SK-N-SH (cell line): ENCODE results near the gene KCTD5. TPM values are rescaled to one million over a fixed set of nuclear protein-coding genes. Genes with fewer than 3 reads are reported as not detected.

ENCODE experiments used
- CTCF ChIA-PET: fragments of 300-600, 350-600 bp; formaldehyde crosslinking; extraction: SDS; loops from one replicate; lab custom pipeline; 2021; lab: Yijun Ruan, JAX
- POLR2A ChIA-PET: fragments of 350-600 bp; sonication (Branson Sonifier 250); formaldehyde crosslinking; extraction: SDS; loops from one replicate; lab custom pipeline; 2020; ENCODE audit warnings: antibody characterized with exemption, inconsistent platforms; lab: Yijun Ruan, JAX
- DNase-seq: peaks from one replicate; pipeline ENCODE4 v3.0.0; 2012
- H2AFZ ChIP-seq: fragments of 200-600 bp; sonication (generic); 2 replicates; pipeline ENCODE4 v1.8.1; 2016; ENCODE audit warnings: antibody characterized with exemption, mild to moderate bottlenecking, low read depth
- H3F3A ChIP-seq: fragments of 200-600 bp; sonication (generic); replicated peaks from 2 replicates; pipeline ENCODE3; 2016; ENCODE audit warnings: antibody characterized with exemption, mild to moderate bottlenecking; ENCODE audit not compliant: insufficient read depth
- H3K27ac ChIP-seq, 2 experiments: fragments of 200-500 bp in 1 of 2; fragments of 200-600 bp in 1 of 2; sonication (Bioruptor generic) in 1 of 2; sonication (generic), shearing (Covaris generic) in 1 of 2; 2 replicates each; pipeline versions ENCODE4 v1.5.1 to v1.6.1; 2014 to 2016; ENCODE audit warnings: low read depth in 2 of 2, inconsistent platforms in 1 of 2, low read length in 1 of 2, mild to moderate bottlenecking in 1 of 2, mixed read lengths in 1 of 2
- H3K27me3 ChIP-seq: fragments of 200-600 bp; sonication (generic), shearing (Covaris generic); 2 replicates; pipeline ENCODE4 v1.6.1; 2016; ENCODE audit warnings: mixed run types; ENCODE audit not compliant: insufficient read depth
- H3K36me3 ChIP-seq, 2 experiments: fragments of 200-500 bp in 1 of 2; fragments of 200-600 bp in 1 of 2; sonication (Bioruptor generic) in 1 of 2; sonication (generic) in 1 of 2; replicated peaks in 1 of 2; 2 replicates each; pipeline versions ENCODE3 to v1.5.1; 2014 to 2016; ENCODE audit warnings: low read length in 1 of 2, mild to moderate bottlenecking in 1 of 2; ENCODE audit not compliant: insufficient read depth in 2 of 2, control insufficient read depth in 1 of 2
- H3K4me1 ChIP-seq, 2 experiments: fragments of 200-500 bp in 1 of 2; fragments of 200-600 bp in 1 of 2; sonication (Bioruptor generic) in 1 of 2; sonication (generic), shearing (Covaris generic) in 1 of 2; 2 replicates each; pipeline versions ENCODE4 v1.5.1 to v1.6.1; 2014 to 2016; ENCODE audit warnings: low read depth in 1 of 2, low read length in 1 of 2, mixed run types in 1 of 2; ENCODE audit not compliant: insufficient read depth in 2 of 2, control insufficient read depth in 1 of 2
- H3K4me2 ChIP-seq: fragments of 200-600 bp; sonication (generic), shearing (Covaris generic); 2 replicates; pipeline ENCODE4 v1.6.1; 2017; ENCODE audit warnings: mixed run types
- H3K4me3 ChIP-seq, 2 experiments: fragments of 200-500 bp in 1 of 2; fragments of 200-600 bp in 1 of 2; sonication (Bioruptor generic) in 1 of 2; sonication (generic), shearing (Covaris generic) in 1 of 2; 2 replicates each; pipeline versions ENCODE4 v1.5.1 to v1.8.1; 2014 to 2016; ENCODE audit warnings: low read depth in 2 of 2, inconsistent platforms in 1 of 2, low read length in 1 of 2, mild to moderate bottlenecking in 1 of 2, mixed read lengths in 1 of 2, moderate library complexity in 1 of 2
- H3K79me2 ChIP-seq: fragments of 200-600 bp; sonication (generic); 2 replicates; pipeline ENCODE4 v1.8.1; 2017; ENCODE audit warnings: mild to moderate bottlenecking; ENCODE audit not compliant: insufficient read depth
- H3K9ac ChIP-seq: fragments of 200-600 bp; sonication (generic); 2 replicates; pipeline ENCODE4 v1.6.1; 2017; ENCODE audit warnings: mixed run types
- H3K9me2 ChIP-seq: fragments of 200-600 bp; sonication (generic); 2 replicates; pipeline ENCODE4 v1.6.1; 2017; ENCODE audit warnings: mixed run types
- H3K9me3 ChIP-seq: fragments of 200-600 bp; sonication (generic); 2 replicates; pipeline ENCODE4 v1.6.1; 2017; ENCODE audit warnings: mixed run types, mild to moderate bottlenecking, moderate library complexity
- H4K20me1 ChIP-seq: fragments of 200-600 bp; sonication (generic); 2 replicates; pipeline ENCODE4 v1.6.1; 2017; ENCODE audit warnings: mild to moderate bottlenecking, mixed run types; ENCODE audit not compliant: insufficient read depth
- EP300 ChIP-seq, 2 experiments: IDR thresholded peaks; 2 replicates each; pipeline versions ENCODE4 v1.4.0 to v1.6.1; 2012; ENCODE audit warnings: borderline replicate concordance in 1 of 2, low read depth in 1 of 2, low read length in 1 of 2
- GABPA ChIP-seq: IDR thresholded peaks from 2 replicates; pipeline ENCODE4 v1.4.0; 2012; ENCODE audit warnings: low read depth, mild to moderate bottlenecking
- GATA2 ChIP-seq: sonication (generic); formaldehyde crosslinking; IDR thresholded peaks from 2 replicates; pipeline ENCODE4 v1.5.0; 2020; ENCODE audit warnings: mild to moderate bottlenecking, missing genetic modification reagents
- IRF3 ChIP-seq: fragments of 150-350 bp; IDR thresholded peaks from 2 replicates; pipeline ENCODE4 v1.6.1; 2016; ENCODE audit warnings: mild to moderate bottlenecking, low read depth, low read length
- MAX ChIP-seq: IDR thresholded peaks from 2 replicates; pipeline ENCODE4 v1.4.0; 2012; ENCODE audit warnings: low read depth
- MEF2A ChIP-seq: IDR thresholded peaks from 2 replicates; pipeline ENCODE4 v1.4.0; 2012; ENCODE audit warnings: low read depth, borderline replicate concordance
- NFIC ChIP-seq: IDR thresholded peaks from 2 replicates; pipeline ENCODE4 v1.4.0; 2012; ENCODE audit warnings: borderline replicate concordance
- RAD21 ChIP-seq: IDR thresholded peaks from 2 replicates; pipeline ENCODE4 v1.6.1; 2012; ENCODE audit warnings: mild to moderate bottlenecking, low read length
- RCOR1 ChIP-seq: fragments of 150-350 bp; IDR thresholded peaks from 2 replicates; pipeline ENCODE4 v1.6.1; 2017; ENCODE audit warnings: antibody characterized with exemption, low read length
- RFX5 ChIP-seq: IDR thresholded peaks from 2 replicates; pipeline ENCODE4 v1.6.1; 2012; ENCODE audit warnings: mild to moderate bottlenecking, improper control_type of control experiment, low read length
- SIN3A ChIP-seq: IDR thresholded peaks from 2 replicates; pipeline ENCODE4 v1.6.1; 2012; ENCODE audit warnings: low read depth, mild to moderate bottlenecking, low read length, moderate library complexity, borderline replicate concordance
- SMC3 ChIP-seq: IDR thresholded peaks from 2 replicates; pipeline ENCODE4 v1.6.1; 2012; ENCODE audit warnings: low read depth, low read length, improper control_type of control experiment
- TCF12 ChIP-seq: IDR thresholded peaks from 2 replicates; pipeline ENCODE4 v1.4.0; 2012
- USF1 ChIP-seq: IDR thresholded peaks from 2 replicates; pipeline ENCODE4 v1.4.0; 2012; ENCODE audit warnings: low read depth, borderline replicate concordance
- YY1 ChIP-seq: IDR thresholded peaks from 2 replicates; pipeline ENCODE4 v1.4.0; 2012; ENCODE audit warnings: low read depth, mild to moderate bottlenecking
- WGBS: methylation state at CpG from one replicate; pipeline ENCODE4 v1.1.6; 2017; ENCODE audit warnings: low lambda C conversion rate; 5-methylcytosine and 5-hydroxymethylcytosine counted together
- polyA plus RNA-seq, 3 experiments: library from polyadenylated mRNA; depleted of rRNA; stranded (reverse); fragments of >200 nt; gene quantifications; 2 replicates each; pipeline ENCODE4 v1.2.3, GENCODE V29; 2012
- TF ChIP-seq, protein P1 (sequence below): fragments of 200-600 bp; sonication (generic); IDR thresholded peaks from 2 replicates; pipeline ENCODE4 v1.6.1; 2017; ENCODE audit warnings: antibody characterized with exemption, mild to moderate bottlenecking, moderate library complexity

Gene KCTD5
- polyA plus RNA-seq, 1 of the 3 experiments (the other 2 are of a cell fraction): 53.4 TPM

GRCh38 chr16:2724816-2725348 is 42.6 kb downstream of the KCTD5 start:
- no peaks in the 10 kb centered on the region for H4K20me1 ChIP-seq
- H3F3A ChIP-seq: peaks cover 2% of the 10 kb centered on the region
- ChIA-PET POLR2A (no interaction called here), CTCF (interaction anchor here (0.9 kb wide), 1 partner anchor 11 kb away, joined by 4 read pairs; no protein-coding TSS in a partner anchor)
- H3K9ac ChIP-seq: no peak overlapping the region
- no peak overlapping the region for H3K27ac ChIP-seq
- peaks cover 6% of the 10 kb centered on the region; the same call in 1 of the 2 replicates for H3K79me2 ChIP-seq
- 62% methylated on average over 12 of the region's 16 CpGs for WGBS
- H3K4me1 ChIP-seq: peaks cover 3 to 4% of the 10 kb centered on the region in 2 experiments; a peak in 1 of 4 replicates
- DNase-seq: no peak
- H3K36me3 ChIP-seq: no peaks in the 10 kb centered on the region
- TF ChIP-seq IRF3: no peak
- no peak for TF ChIP-seq YY1
- no peak for TF ChIP-seq RFX5
- no peak for TF ChIP-seq SIN3A
- no peak for TF ChIP-seq USF1
- no peak for TF ChIP-seq MAX
- TF ChIP-seq SMC3: no peak
- TF ChIP-seq, protein P1, sequence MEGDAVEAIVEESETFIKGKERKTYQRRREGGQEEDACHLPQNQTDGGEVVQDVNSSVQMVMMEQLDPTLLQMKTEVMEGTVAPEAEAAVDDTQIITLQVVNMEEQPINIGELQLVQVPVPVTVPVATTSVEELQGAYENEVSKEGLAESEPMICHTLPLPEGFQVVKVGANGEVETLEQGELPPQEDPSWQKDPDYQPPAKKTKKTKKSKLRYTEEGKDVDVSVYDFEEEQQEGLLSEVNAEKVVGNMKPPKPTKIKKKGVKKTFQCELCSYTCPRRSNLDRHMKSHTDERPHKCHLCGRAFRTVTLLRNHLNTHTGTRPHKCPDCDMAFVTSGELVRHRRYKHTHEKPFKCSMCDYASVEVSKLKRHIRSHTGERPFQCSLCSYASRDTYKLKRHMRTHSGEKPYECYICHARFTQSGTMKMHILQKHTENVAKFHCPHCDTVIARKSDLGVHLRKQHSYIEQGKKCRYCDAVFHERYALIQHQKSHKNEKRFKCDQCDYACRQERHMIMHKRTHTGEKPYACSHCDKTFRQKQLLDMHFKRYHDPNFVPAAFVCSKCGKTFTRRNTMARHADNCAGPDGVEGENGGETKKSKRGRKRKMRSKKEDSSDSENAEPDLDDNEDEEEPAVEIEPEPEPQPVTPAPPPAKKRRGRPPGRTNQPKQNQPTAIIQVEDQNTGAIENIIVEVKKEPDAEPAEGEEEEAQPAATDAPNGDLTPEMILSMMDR: no peak
- no peak for TF ChIP-seq NFIC
- no peak for TF ChIP-seq RCOR1
- TF ChIP-seq RAD21: no peak
- no peak for TF ChIP-seq GATA2 (CRISPR knock-in tag)
- no peak for TF ChIP-seq EP300 (IDR thresholded peaks at IDR 0.05; ENCODE audit: borderline replicate concordance in 1 of 2, low read depth in 1 of 2, low read length in 1 of 2)
- no peak for TF ChIP-seq TCF12
- no peak for TF ChIP-seq MEF2A
- no peak for TF ChIP-seq GABPA
- no peaks in the 10 kb centered on the region for H3K9me2 ChIP-seq
- H3K4me3 ChIP-seq: no peak overlapping the region
- no peaks in the 10 kb centered on the region for H3K9me3 ChIP-seq
- H3K27me3 ChIP-seq: no peaks in the 10 kb centered on the region
- H2AFZ ChIP-seq: no peak overlapping the region
- H3K4me2 ChIP-seq: no peak overlapping the region
